ENCODE data around the gene VPS33A. TPM values are rescaled to one million over a fixed set of nuclear protein-coding genes. Genes with fewer than 3 reads are reported as not detected.

Gene VPS33A
- polyA plus RNA-seq (ENCODE audit: insufficient read length in 3 of 3) = 10 to 100 TPM; 16.2 to 23.5 (median 18.2) TPM
- long read RNA-seq, donor 1, full-length matches to known transcripts = 4 of 4 reads
- long read RNA-seq, donor 1, partial matches to known transcripts = 0 of 4 reads
- long read RNA-seq, donor 1, other reads (novel, unspliced or antisense) = 0 of 4 reads
- long read RNA-seq, donor 2, full-length matches to known transcripts = 5 of 5 reads
- long read RNA-seq, donor 2, partial matches to known transcripts = 0 of 5 reads
- long read RNA-seq, donor 2, other reads (novel, unspliced or antisense) = 0 of 5 reads
- long read RNA-seq, donor 3, full-length matches to known transcripts = 5 of 5 reads
- long read RNA-seq, donor 3, partial matches to known transcripts = 0 of 5 reads
- long read RNA-seq, donor 3, other reads (novel, unspliced or antisense) = 0 of 5 reads
- long read RNA-seq, donor 4, full-length matches to known transcripts = 2 of 2 reads
- long read RNA-seq, donor 4, partial matches to known transcripts = 0 of 2 reads
- long read RNA-seq, donor 4, other reads (novel, unspliced or antisense) = 0 of 2 reads
- long read RNA-seq, donor 5, full-length matches to known transcripts = 2 of 2 reads
- long read RNA-seq, donor 5, partial matches to known transcripts = 0 of 2 reads
- long read RNA-seq, donor 5, other reads (novel, unspliced or antisense) = 0 of 2 reads
- long read RNA-seq, donor 6, full-length matches to known transcripts = 3 of 3 reads
- long read RNA-seq, donor 6, partial matches to known transcripts = 0 of 3 reads
- long read RNA-seq, donor 6, other reads (novel, unspliced or antisense) = 0 of 3 reads
- long read RNA-seq, donor 7, full-length matches to known transcripts = 9 of 9 reads
- long read RNA-seq, donor 7, partial matches to known transcripts = 0 of 9 reads
- long read RNA-seq, donor 7, other reads (novel, unspliced or antisense) = 0 of 9 reads
- long read RNA-seq, donor 8, full-length matches to known transcripts = 1 of 1 reads
- long read RNA-seq, donor 8, partial matches to known transcripts = 0 of 1 reads
- long read RNA-seq, donor 8, other reads (novel, unspliced or antisense) = 0 of 1 reads
- long read RNA-seq, donor 9, partial matches to known transcripts = 0 of 1 reads
- long read RNA-seq, donor 9, other reads (novel, unspliced or antisense) = 0 of 1 reads
- long read RNA-seq, donor 10, partial matches to known transcripts = 0 of 1 reads
- long read RNA-seq, donor 10, other reads (novel, unspliced or antisense) = 0 of 1 reads
- long read RNA-seq, donor 11 = 0 reads
- long read RNA-seq, donor 12, full-length matches to known transcripts = 13 of 13 reads
- long read RNA-seq, donor 12, partial matches to known transcripts = 0 of 13 reads
- long read RNA-seq, donor 12, other reads (novel, unspliced or antisense) = 0 of 13 reads
- long read RNA-seq, donor 13, full-length matches to known transcripts = 4 of 4 reads
- long read RNA-seq, donor 13, partial matches to known transcripts = 0 of 4 reads
- long read RNA-seq, donor 13, other reads (novel, unspliced or antisense) = 0 of 4 reads
- long read RNA-seq, donor 14 = 0 reads
- long read RNA-seq, donor 15, full-length matches to known transcripts = 7 of 7 reads
- long read RNA-seq, donor 15, partial matches to known transcripts = 0 of 7 reads
- long read RNA-seq, donor 15, other reads (novel, unspliced or antisense) = 0 of 7 reads
- long read RNA-seq, donor 16, full-length matches to known transcripts = 4 of 4 reads
- long read RNA-seq, donor 16, partial matches to known transcripts = 0 of 4 reads
- long read RNA-seq, donor 16, other reads (novel, unspliced or antisense) = 0 of 4 reads

- DNase-seq = peak; percentile 97
Measured at GRCh38 chr12:122266230-122266901, at the start of gene VPS33A. Gene VPS33A, minus strand, starts transcription at chr12:122266494. Its CDS starts 86 bp downstream, at chr12:122266408.

GRCh38 chr12:122312926-122313325 is 46.6 kb upstream of the VPS33A start:
- DNase-seq = no peak

- no peak for DNase-seq
Measured at GRCh38 chr12:122311696-122312095, 45.4 kb upstream of the VPS33A start.

- DNase-seq = no peak
Measured at GRCh38 chr12:122310626-122311333, 44.5 kb upstream of the VPS33A start.

- DNase-seq = no peak
Measured at GRCh38 chr12:122309564-122310121, 43.3 kb upstream of the VPS33A start.

GRCh38 chr12:122308811-122309210 is 42.5 kb upstream of the VPS33A start:
- no peak for DNase-seq

GRCh38 chr12:122306407-122306806 is 40.1 kb upstream of the VPS33A start:
- DNase-seq = no peak

- DNase-seq = no peak
Measured at GRCh38 chr12:122304924-122305323, 38.6 kb upstream of the VPS33A start.

- no peak for DNase-seq
Measured at GRCh38 chr12:122303068-122303467, 36.8 kb upstream of the VPS33A start.

- no peak for DNase-seq
Measured at GRCh38 chr12:122298071-122298748, 31.9 kb upstream of the VPS33A start.

- no peak for DNase-seq
Measured at GRCh38 chr12:122297494-122297893, 31.2 kb upstream of the VPS33A start.

GRCh38 chr12:122295877-122296276 is 29.6 kb upstream of the VPS33A start:
- no peak for DNase-seq

GRCh38 chr12:122293081-122293480 is 26.8 kb upstream of the VPS33A start:
- DNase-seq = no peak

- no peak for DNase-seq
Measured at GRCh38 chr12:122291431-122291830, 25.1 kb upstream of the VPS33A start.

- DNase-seq = no peak
Measured at GRCh38 chr12:122283680-122284079, 17.4 kb upstream of the VPS33A start.

- DNase-seq = no peak
Measured at GRCh38 chr12:122282061-122282460, 15.8 kb upstream of the VPS33A start.

GRCh38 chr12:122276242-122276641 is 9.9 kb upstream of the VPS33A start:
- no peak for DNase-seq

GRCh38 chr12:122275459-122275858 is 9.2 kb upstream of the VPS33A start:
- no peak for DNase-seq

- DNase-seq = peak; percentile 15
Measured at GRCh38 chr12:122265886-122266229, 436 bp downstream of the VPS33A start.
